ENCODE data around the gene ATP6V1F.

- TF ChIP-seq POLR2A (IDR thresholded peaks at IDR 0.05) (no peak), CTCF (IDR thresholded peaks at IDR 0.05) (no peak)
Measured at GRCh38 chr7:128872394-128872824, 9.8 kb downstream of the ATP6V1F start.

All from thyroid gland (tissue), 4 donors.